ENCODE data around the gene CALN1.
"Not testable (repeated sequence)": the region's sequence is repeated elsewhere in the genome, so short reads cannot be mapped to it uniquely, and the experiment has no call there.

Gene CALN1

DNA sequence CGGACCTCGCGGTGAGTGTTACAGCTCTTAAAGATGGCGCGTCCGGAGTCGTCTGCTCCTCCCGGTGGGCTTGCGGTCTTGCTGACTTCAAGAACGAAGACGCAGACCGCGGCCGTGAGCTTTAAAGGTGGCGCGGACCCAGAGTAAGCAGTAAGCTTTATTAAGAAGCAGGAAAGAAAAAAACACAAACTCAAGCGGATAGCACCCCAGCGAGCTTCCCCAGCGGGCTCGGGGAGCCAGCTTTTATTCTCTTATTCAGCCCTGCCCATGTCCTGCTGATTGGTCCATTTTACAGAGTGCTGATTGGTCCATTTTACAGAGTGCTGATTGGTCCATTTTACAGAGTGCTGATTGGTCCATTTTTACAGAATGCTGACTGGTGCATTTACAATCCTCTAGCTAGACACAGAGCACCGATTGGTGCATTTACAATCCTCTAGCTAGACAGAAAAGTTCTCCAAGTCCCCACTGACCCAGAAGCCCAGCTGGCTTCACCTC, at the start of gene CALN1:
Gene CALN1 (minus strand): TSS at position 218 of the 498 bp plus-strand sequence.
- not testable (repeated sequence) for DNase-seq (ENCODE audit: low read depth in 2 of 2); H3K4me3 ChIP-seq (replicated peaks in 1 of 2; ENCODE audit: low read depth in 2 of 2, low read length in 2 of 2)

GRCh38 chr7:72453471-72453870, 41.3 kb upstream of the CALN1 start:
- no peak overlapping the region for H3K4me3 ChIP-seq (replicated peaks in 1 of 2; ENCODE audit: low read depth in 2 of 2, low read length in 2 of 2)
- DNase-seq (ENCODE audit: low read depth in 2 of 2): no peak
- TF ChIP-seq, protein P1, sequence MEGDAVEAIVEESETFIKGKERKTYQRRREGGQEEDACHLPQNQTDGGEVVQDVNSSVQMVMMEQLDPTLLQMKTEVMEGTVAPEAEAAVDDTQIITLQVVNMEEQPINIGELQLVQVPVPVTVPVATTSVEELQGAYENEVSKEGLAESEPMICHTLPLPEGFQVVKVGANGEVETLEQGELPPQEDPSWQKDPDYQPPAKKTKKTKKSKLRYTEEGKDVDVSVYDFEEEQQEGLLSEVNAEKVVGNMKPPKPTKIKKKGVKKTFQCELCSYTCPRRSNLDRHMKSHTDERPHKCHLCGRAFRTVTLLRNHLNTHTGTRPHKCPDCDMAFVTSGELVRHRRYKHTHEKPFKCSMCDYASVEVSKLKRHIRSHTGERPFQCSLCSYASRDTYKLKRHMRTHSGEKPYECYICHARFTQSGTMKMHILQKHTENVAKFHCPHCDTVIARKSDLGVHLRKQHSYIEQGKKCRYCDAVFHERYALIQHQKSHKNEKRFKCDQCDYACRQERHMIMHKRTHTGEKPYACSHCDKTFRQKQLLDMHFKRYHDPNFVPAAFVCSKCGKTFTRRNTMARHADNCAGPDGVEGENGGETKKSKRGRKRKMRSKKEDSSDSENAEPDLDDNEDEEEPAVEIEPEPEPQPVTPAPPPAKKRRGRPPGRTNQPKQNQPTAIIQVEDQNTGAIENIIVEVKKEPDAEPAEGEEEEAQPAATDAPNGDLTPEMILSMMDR (IDR thresholded peaks at IDR 0.05; ENCODE audit: low read depth, low read length): no peak

GRCh38 chr7:72447465-72448204, 35.5 kb upstream of the CALN1 start:
- no peak for DNase-seq (ENCODE audit: low read depth in 2 of 2)
- TF ChIP-seq, protein P1 (IDR thresholded peaks at IDR 0.05; ENCODE audit: low read depth, low read length): no peak
- no peak overlapping the region for H3K4me3 ChIP-seq (replicated peaks in 1 of 2; ENCODE audit: low read depth in 2 of 2, low read length in 2 of 2)

- no peak overlapping the region for H3K4me3 ChIP-seq (replicated peaks in 1 of 2; ENCODE audit: low read depth in 2 of 2, low read length in 2 of 2)
- TF ChIP-seq, protein P1 (IDR thresholded peaks at IDR 0.05; ENCODE audit: low read depth, low read length): no peak
- DNase-seq (ENCODE audit: low read depth in 2 of 2): no peak
Measured at GRCh38 chr7:72446591-72447462, 34.7 kb upstream of the CALN1 start.

GRCh38 chr7:72446131-72446530, 34.0 kb upstream of the CALN1 start:
- TF ChIP-seq, protein P1 (IDR thresholded peaks at IDR 0.05; ENCODE audit: low read depth, low read length): no peak
- no peak for DNase-seq (ENCODE audit: low read depth in 2 of 2)
- H3K4me3 ChIP-seq (replicated peaks in 1 of 2; ENCODE audit: low read depth in 2 of 2, low read length in 2 of 2): no peak overlapping the region

DNA sequence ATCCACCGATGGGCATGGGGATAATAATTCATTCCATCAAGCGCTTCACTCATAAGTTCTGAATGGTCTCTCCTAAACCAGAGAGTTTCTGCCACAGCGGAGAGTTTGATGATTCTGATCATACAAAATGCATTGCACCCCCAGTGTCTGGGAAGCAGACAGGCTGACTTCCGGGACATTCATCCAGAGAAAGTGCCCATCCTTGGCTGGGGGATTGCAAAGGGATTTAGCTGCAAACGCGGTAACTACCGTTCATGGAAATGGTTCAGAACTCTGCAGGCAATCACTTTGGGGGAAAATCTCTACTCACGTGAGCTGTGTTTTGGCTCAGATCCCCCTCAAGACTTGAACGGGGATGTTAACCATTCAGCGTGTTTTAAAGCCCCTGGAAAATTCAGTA, 33.4 kb upstream of the CALN1 start:
- TF ChIP-seq, protein P1 (IDR thresholded peaks at IDR 0.05; ENCODE audit: low read depth, low read length): no peak
- H3K4me3 ChIP-seq (replicated peaks in 1 of 2; ENCODE audit: low read depth in 2 of 2, low read length in 2 of 2): no peak overlapping the region
- DNase-seq (ENCODE audit: low read depth in 2 of 2): no peak

GRCh38 chr7:72445075-72445474, 32.9 kb upstream of the CALN1 start:
- TF ChIP-seq, protein P1 (IDR thresholded peaks at IDR 0.05; ENCODE audit: low read depth, low read length): no peak
- DNase-seq (ENCODE audit: low read depth in 2 of 2): no peak
- H3K4me3 ChIP-seq (replicated peaks in 1 of 2; ENCODE audit: low read depth in 2 of 2, low read length in 2 of 2): no peak overlapping the region
